Erythroblast (primary cell): ENCODE data around the gene ATP9A.

Source experiments
- GATA1 ChIP-seq: IDR thresholded peaks from 2 replicates; pipeline ENCODE4 v1.6.1; 2011; ENCODE audit warnings: low read depth, mild to moderate bottlenecking, control low read depth, low read length, moderate library complexity
- POLR2A ChIP-seq: IDR thresholded peaks from 2 replicates; pipeline ENCODE4 v1.6.1; 2011; ENCODE audit warnings: mild to moderate bottlenecking, low read length

GRCh38 chr20:51729771-51730170 is 38.4 kb downstream of the ATP9A start:
- TF ChIP-seq POLR2A (no peak), GATA1 (no peak)
